ENCODE results near the gene MYH9.

MYH9 gene

DNA sequence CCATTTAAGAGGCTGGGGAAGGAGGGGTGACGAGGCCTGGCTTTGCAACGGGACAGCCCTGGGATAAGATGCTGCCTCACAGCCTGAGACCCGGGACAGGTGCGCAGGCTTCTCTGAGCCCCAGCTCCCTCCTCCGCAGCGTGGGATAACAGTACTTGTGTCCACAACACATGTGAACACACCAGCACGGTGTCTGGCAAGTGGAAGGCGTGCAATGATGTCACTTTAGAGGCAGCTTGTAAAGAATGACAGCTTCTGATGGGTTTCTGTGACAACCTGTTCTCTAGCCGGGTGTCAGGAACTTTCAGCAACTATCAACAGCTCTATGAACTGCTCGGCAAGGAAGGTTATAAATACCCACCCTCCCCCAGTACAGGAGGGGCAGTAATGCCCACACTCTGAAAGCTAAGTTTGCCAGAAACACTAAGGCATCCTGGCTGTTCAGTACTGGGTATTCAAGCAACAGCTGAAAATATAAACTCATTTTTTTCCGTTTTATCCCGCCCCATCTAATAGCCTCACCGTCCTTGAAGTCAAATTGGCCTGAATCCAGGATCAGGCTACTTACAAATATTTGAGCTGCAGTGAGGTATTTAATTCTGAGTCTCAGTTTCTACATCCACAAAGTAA is 59.7 kb downstream of the MYH9 start:
- Histone ChIP-seq H3K4me3 (no peak overlapping the region), H3K27ac (peak overlapping the region in 18 of 21 experiments; percentile 12 to 99 (median 90))

DNA sequence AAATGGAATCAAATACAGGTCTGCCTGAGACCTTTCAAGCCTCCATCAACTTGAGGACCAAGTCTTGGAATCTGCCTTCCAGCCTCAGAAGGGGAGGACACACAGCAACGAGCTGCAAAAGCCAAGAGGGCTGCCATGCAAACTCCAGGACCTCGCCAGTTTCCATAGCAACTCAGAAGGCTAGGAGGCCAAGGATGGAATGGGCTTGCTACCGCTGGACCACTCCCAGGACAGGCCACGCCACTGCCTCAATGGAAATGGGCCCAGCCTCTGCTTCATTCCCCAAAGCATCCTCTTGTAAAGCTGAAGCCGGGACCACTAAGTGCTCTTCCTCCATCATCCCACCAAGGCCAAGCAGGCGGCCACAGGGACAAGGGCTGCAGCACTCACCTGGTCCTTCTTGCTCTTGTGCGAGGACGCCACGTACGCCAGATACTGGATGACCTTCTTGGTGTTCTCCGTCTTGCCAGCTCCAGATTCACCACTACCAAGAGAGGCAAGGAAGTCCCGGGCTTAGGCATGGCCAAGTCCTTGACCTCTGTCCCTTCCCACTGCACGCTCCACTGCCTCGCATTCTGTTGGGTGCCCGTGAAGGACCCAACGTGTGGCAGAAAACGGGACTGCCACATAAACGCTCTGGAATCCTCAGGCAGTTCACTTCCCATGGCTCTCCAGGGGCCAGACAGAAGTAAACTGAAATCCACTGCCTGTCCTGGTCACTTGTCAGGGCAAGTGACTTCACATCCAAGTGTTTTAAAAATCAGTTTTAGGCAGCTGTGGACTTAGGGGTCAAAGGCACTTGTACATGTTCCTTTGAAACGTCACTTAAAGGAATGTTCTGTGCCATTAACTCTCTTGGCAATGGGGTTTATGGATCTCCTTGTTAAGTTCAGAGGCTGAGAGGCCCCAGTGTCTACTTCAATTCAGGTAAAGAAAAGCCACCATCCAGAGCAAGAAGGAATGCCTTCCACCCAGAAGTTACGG is 61.3 kb downstream of the MYH9 start:
- Histone ChIP-seq H3K27ac (peak overlapping the region in 15 of 21 experiments; percentile 18 to 99 (median 87)), H3K4me3 (no peak overlapping the region)

DNA sequence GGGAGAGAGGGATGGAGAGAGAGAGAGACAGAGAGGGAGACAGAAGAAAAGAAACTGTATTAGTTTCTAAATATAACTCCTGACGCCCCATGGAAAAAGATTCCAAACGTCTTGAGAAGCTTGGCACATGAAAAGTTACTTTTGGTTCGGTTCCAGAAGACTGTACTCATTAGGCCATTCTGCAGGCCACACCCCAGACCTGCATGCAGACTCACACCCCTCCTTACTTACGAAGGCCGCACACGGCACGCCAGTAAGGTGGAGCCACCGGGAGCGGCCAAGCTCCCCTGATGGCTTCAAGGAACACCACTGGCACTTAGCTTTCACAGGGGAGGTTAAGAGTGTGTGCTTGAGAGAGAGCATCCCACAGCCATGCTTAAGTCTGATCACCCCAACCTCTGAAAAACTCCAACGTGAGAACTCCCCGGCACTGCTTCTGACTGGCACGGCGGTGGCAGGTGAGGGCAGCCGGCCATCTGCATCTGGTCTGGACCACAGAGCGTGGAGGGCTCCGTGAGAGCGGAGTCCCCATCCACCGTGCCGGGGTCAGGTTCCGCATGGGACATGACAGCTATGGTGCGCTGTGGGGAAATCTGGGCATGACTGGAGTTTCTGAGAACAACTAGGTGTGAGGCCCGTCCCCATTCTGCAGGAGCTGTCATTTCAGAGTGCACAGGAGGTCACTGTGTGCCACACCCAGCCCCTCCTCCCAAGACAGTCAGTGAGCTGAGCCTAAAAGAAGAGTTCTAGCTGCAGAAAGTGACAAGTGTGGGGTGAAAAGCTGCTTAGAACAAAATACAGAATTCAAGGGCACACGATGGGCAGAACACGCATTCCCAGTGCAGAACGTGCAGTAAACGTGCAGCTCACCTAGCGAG is 62.4 kb downstream of the MYH9 start:
- H3K27ac ChIP-seq: peak overlapping the region in 20 of 21 experiments; percentile 49 to 95 (median 84)
- H3K4me3 ChIP-seq: no peak overlapping the region

DNA sequence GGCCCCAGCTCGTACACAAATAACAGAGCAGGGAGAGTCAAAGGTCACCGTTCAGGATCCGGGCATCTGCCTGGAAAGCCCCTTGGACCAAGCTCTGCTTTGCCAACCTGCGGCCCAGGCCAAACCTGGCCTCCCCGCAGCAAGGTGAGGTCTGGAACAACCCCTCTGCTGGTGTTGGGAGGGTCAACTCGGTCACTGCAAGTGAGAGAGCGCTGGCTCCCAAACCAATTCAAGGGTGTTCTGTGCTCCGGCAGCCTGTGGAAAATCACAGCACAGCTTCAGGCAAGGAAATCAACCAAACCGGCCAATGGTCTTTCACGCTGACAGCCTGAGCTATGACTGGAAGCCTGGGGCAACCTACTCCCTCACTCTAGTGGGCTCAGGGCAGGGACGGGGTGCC is 63.4 kb downstream of the MYH9 start:
- Histone ChIP-seq H3K27ac (peak overlapping the region; percentile 45 to 95 (median 83)), H3K4me3 (no peak overlapping the region)

DNA sequence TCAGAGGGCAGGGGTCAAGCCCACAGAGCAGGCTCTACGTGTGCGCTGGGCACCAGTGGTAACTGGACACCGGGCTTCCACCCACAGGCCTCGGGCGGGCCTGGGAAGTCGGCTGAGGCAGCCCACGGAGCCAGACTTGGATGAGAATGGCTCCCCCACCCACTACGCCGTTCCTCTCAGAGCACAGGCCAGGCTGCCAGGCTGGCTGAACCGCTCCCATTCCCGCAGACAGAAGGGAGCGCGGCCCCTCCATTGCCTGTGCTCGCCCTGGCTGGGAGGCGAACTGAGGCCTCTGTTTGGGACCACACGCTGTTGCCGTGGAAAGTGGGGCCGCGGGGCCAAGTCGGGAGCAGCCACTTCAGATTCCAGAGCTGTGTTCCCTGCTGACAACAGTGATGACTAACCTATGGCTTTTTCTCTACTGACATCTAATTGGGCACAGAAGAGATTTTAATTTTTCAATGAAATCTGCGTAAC is 63.9 kb downstream of the MYH9 start:
- no peak overlapping the region for H3K4me3 ChIP-seq
- H3K27ac ChIP-seq: peak overlapping the region; percentile 45 to 95 (median 83)

DNA sequence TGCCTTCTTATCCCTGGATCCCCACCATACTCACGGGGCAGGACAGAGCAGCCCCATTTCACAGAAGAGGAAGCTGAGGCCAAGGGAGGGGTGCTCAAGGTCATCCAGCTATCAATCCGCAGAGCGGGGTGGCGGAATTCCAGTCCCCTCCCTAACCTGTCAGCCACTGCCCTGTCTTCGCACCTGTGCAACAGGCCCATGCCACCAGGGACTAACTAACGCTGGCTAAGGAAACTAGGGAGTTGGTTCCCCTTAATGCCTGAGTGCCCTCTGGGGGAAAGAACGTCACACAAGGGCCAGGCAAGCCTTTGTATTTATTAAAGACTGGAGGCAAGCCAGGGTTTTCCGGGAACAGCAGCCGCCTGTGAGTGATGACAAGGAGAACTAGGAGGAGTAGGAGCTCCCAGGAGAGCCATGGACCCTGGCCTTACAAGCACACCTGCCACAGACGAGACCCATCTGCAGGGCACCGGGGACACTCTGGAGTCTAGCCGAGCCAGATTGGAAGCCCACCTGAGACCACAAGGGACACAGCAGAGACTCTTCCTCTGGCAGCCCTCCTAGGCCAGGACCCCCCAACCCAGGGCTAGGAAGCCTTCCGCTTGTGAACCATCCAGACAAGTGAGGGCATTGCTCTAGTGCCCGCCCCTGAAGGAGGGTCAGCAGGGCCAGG is 64.4 kb downstream of the MYH9 start:
- Histone ChIP-seq H3K27ac (peak overlapping the region; percentile 45 to 95 (median 83)), H3K4me3 (no peak overlapping the region)

DNA sequence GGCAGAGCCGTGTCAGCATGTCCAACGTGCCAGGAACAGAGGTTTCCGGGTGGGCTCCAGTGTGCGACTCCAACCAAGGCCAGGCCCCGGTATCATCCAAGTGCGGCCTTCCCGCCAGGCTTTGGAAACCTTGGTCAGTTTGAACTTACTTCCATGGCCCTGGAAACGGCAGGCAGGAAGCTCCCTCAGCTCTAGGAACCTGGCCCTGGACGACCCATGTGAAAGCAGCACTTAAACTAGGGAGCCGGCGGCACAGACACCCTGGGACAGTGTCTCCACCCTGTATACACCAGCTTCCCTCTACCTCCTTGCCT is 65.2 kb downstream of the MYH9 start:
- H3K4me3 ChIP-seq: no peak overlapping the region

DNA sequence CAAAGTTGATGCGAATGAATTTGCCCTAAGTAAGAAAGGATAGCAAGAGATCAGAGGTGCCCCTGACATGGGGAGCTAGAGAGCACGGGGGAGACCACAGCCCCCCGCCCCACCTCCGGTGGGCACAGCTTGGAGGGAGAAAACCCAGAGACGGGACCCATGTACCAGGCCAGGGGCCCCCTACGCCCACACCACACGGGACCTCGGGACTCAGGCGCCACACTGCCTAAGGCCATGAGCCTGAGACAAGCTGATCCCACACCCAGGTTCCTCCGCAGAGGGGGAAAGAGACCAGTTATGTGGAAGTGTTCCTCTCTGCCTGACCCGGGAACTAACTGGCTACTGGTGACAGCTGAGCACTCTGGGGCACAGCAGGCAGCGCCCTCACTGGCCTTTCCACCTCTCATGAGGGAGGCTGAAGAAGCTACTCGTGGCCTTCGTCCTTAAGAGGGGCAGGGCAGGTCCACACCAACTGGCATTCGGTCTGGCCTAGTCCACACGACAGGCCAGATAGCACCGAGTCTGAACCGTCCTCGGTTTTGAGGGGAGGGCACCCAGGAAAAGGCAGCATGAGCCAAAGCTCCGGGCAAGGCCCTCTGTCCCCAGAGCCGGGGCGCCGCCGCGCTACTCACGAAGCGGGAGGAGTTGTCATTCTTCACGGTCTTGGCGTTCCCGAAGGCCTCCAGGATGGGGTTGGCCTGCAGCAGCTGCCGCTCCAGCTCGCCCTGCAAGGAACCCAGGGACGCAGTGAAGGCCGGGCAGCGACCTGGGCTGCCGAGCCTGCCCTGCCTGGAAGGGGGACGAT is 65.8 kb downstream of the MYH9 start:
- Histone ChIP-seq H3K27ac (peak overlapping the region in 13 of 21 experiments; percentile 24 to 95 (median 88)), H3K4me3 (no peak overlapping the region)

More for the DNA sequence above, 65.2 kb downstream of the MYH9 start:
- H3K27ac ChIP-seq: peak overlapping the region in 15 of 21 experiments; percentile 24 to 95 (median 87)

DNA sequence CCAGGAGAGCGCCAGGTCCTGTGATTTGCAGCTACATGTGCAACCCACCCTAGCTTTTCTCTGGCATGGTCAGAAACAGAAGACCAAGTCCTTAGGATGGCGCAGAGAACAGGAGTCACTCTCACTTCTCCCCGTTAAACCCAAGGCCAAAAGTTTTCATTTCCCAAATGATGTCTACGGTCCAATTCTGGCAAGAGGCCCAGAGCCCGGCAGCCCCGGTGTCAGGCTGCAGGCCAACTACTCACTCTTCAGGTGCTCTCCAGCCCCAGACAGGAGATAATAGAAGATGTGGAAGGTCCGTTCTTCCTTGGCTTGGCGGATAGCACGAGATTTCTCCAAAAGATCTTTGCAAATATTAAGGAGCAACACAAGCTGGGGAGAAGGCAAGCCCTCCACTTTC is 67.2 kb downstream of the MYH9 start:
- Histone ChIP-seq H3K27ac (peak overlapping the region in 7 of 21 experiments; percentile 14 to 95 (median 27)), H3K4me3 (no peak overlapping the region)

DNA sequence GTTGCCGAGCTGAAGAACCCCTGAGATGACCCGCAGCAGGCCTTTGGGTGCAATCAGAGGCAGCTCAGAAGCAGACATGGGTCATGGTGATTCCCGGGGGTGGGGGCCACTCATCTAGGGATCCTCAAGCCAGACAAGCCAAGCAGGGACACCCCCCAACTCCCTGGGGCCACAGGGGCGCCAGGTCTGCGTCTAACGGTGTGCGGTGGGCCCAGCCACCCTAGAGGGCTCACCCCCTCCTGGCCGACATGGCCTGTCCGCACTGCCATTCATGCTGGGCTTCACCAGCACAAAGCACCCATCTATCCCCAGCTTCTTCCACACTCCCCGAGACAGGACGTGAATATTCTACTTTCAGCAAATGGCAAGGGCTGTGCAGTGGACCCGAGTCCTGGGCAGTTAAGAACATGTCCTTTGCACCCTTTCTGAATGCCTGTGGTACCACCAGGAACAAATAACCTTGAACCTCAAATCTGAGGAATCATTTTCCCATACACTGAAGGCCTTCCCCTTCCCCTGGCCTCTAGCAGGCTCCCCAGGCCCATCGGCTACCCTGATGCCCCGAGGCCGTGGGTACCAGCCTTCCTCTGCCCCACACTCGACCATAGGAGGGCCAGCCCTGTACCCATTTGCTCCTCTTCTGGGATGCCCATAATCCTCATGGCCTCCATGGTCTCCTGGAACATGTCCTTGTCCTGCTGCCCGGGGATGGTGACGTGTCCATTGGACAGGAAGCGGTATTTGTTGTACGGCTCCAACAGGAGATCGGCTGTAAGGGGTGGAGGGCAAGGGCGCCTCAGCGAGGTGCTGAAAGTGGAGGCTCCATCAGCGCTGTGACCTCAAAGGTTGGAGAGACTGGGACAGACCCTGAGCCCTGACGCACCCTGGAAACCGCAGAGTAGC is 67.9 kb downstream of the MYH9 start:
- H3K27ac ChIP-seq: peak overlapping the region in 7 of 21 experiments; percentile 3 to 31 (median 26)

DNA sequence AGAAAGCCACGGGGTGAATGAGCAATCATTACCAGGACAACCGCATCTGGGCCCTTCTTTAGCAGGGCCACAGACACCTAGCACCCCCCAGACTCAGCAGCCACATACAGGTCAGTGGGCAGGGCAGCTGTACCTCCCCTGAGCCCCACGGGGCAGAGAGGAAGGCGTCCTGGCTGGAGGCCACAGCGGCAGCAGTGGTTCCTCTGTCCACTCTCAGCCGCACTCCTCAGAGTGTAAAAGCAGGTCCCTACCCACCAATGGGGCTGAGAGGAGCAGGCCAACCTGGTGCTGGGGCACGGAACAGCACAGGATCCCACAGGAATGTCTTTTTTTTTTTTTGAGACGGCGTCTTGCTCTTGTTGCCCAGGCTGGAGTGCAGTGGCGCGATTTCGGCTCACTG is 69.3 kb downstream of the MYH9 start:
- H3K27ac ChIP-seq: peak overlapping the region in 8 of 21 experiments; percentile 9 to 54 (median 22)
- no peak overlapping the region for H3K4me3 ChIP-seq

More for the DNA sequence above, 67.9 kb downstream of the MYH9 start:
- H3K4me3 ChIP-seq: no peak overlapping the region

DNA sequence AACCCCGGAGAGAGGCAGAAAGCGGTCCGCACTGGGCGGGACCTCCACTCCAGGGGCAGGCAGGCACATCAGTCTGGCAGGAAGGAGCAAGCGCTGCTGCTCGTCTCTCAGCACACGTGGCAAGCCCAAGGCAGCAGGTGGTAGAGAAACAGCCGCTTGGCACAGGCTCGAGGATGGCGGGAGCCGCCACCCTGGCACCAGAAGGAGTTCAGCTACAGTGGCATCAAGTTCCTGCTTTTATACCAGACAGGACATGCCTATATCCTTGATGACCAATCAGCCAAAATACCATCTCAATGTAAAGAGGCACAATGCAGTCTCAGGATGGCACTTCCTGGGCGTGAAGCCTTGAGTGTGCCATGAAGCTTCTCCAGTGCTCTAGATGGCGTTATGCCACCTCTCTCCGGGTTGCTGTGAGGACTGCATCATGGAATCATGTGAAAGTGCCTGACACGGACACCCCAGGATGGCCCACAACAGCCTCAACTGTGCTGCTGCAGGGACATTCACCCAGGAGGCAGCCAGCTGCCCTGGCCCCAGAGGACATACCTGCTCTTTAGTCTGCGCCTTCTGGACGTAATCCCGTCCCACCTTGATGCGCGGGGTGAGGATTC is 70.0 kb downstream of the MYH9 start:
- H3K4me3 ChIP-seq: no peak overlapping the region
- H3K27ac ChIP-seq: peak overlapping the region in 4 of 21 experiments; percentile 1 to 52 (median 24)

DNA sequence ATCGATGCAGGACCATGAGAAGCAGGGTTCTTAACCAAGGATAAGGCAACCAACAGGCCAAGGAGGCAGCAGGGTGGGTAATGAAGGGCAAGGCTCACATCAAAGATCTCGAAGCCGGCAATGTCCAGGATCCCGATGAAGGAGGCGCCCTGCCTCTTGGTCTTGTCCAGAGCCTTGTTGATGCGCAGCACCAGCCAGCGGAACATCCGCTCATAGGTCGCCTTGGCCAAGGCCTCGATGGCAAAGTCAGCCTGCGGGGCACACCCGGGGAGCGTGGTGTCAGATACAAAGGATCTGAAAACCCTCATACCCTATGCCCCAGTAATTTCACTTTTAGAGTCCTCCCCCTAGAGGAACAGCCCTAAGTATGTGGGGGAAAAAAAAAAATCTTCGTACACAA is 71.3 kb downstream of the MYH9 start:
- Histone ChIP-seq H3K27ac (no peak overlapping the region), H3K4me3 (no peak overlapping the region)

DNA sequence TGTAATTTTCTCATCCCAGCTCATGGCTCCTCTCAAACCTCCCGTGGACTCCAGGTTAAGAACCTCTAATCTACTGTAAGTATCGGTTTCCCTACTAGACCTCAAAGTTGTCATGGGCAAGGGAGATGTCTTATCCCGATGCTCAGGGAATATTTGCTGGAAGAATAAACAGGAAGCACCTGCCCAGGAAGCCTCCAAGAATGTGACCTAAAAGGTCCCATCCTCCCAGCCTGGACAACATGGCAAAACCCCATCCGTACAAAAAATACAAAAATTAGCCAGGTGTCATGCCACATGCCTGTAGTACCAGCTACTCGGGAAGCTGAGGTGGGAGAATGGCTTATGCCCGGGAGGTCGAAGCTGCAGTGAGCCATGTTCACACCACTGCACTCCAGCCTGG is 72.4 kb downstream of the MYH9 start:
- no peak overlapping the region for H3K4me3 ChIP-seq
- H3K27ac ChIP-seq: peak overlapping the region in 1 of 21 experiments; percentile 21

DNA sequence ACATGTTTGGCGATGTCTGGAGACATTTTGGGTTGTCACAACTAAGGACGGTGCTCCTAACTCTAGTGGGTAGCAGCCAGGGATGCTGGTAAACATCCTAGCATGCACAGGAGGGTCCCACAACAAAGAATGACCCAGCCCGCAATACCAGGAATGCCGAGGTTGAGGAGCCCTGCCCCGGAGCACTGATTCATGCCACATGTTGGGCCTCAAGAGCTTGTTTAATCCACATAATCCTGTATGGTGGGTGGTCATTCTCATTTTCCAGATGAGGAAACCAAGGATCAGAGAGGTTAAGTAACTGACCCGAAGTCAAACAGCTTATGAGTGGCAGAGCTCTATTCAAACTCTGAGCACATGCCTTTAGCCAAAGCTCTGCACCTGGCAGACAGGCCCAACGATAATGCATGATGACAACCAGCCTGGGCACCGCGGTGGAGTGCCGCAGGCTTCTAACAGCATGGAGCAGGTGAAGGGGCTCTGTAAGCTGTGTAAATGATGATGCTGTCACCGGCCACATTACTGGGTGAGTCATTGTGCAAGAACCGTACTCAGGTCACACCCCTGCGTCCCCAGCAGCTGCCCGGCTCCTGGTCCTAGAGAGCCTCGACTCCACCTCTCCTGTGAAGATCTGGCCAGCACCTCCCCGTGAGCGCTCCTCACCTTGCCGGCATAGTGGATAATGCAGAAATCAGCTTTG is 76.2 kb downstream of the MYH9 start:
- no peak overlapping the region for H3K27ac ChIP-seq

DNA sequence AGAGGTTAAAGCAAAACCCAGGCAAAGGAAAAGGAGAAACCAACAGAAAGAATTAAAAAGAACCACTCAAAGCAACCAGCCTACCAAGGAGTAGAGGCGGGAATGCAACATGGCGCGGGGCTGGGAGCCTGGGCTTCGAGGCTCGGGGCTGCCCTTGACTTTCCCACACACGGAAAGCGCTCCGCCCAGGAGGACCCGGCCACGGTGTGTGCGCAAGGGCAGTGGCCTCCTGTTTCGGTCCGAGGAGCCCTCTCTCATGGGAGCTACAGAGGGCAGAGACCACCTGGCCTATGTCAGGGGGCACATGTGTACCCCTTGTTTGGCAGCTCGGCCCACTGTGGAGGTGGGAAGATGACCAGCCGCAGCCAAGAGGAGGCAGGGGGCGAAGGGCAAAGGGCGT is 78.9 kb downstream of the MYH9 start:
- H3K27ac ChIP-seq: no peak overlapping the region
- H3K4me3 ChIP-seq: no peak overlapping the region

More for the DNA sequence above, 76.2 kb downstream of the MYH9 start:
- H3K4me3 ChIP-seq: no peak overlapping the region
